Glomerular visceral epithelial cell (primary cell): ENCODE results near the gene RNF19B.
"Not testable (repeated sequence)": the region's sequence is repeated elsewhere in the genome, so short reads cannot be mapped to it uniquely, and the experiment has no call there.

ENCODE experiments used
- DNase-seq: peaks from one replicate; pipeline ENCODE4 v3.0.0-alpha.2; 2016; ENCODE audit errors: extremely low spot score

The RNF19B gene

DNA sequence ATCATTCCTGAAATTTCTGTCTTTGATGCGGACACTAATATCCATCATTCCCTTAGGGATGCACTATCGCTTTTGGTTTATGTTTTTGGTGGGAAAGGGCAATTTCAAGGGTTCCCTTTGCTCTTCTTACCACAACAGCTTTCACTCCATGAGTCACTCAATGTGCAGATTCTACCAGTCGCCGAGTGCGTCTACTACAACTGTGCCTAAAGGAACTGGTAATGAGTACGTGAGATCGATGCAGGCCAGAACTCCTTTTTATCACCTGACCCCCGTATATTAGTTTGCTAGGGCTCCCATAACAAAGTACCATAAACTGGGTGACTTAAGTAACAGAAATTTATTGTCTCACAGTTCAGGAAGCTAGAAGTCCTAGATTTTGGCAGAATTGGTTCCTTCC lies 35.9 kb downstream of the RNF19B start:
- DNase-seq = no peak

GRCh38 chr1:32928285-32928684 lies 36.3 kb downstream of the RNF19B start:
- DNase-seq = no peak

GRCh38 chr1:32927441-32927840 lies 37.2 kb downstream of the RNF19B start:
- no peak for DNase-seq

- no peak for DNase-seq
Measured at GRCh38 chr1:32926562-32926961, 38.0 kb downstream of the RNF19B start.

DNA sequence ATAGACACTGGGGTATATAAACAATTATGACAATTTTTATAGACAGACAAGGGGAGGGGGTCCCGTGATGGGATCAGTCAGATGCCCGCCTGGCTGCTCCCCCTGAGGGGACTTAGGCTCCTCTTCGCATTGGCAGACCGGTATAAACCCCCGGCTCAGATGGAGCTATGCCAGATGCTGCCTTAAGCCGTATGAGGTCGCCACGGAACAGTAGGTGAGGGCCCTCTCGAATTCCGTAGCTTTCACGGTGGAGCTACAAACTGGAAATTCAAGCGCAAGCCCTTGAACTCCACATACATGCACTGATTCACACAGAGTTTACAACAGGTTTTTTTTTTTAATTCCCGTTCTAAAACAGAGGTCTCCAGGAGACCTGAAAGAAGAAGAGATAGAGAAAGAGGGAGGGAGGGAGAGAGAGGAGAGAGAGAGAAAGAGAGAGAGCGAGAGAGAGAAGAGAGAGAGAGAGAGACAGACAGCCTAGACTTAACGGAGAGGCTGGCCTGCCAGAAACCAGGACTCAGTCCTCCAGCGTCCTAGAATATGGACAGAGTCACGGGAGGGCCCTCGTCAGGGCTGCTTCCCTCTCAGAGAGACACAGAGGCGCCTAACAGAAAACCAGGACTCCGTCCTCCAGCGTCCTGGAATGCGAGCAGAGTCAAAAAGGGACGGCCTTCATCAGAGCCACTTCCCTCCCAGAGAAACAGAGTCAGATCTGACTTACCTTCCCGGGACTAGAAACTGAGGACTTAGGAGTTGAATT lies 39.0 kb downstream of the RNF19B start:
- peak; percentile 23 for DNase-seq

GRCh38 chr1:32924881-32925344 lies 39.7 kb downstream of the RNF19B start:
- DNase-seq = no peak

GRCh38 chr1:32920833-32921232 lies 43.8 kb downstream of the RNF19B start:
- no peak for DNase-seq

- DNase-seq = peak; percentile 86
Measured at GRCh38 chr1:32919811-32920733, 44.5 kb downstream of the RNF19B start.

DNA sequence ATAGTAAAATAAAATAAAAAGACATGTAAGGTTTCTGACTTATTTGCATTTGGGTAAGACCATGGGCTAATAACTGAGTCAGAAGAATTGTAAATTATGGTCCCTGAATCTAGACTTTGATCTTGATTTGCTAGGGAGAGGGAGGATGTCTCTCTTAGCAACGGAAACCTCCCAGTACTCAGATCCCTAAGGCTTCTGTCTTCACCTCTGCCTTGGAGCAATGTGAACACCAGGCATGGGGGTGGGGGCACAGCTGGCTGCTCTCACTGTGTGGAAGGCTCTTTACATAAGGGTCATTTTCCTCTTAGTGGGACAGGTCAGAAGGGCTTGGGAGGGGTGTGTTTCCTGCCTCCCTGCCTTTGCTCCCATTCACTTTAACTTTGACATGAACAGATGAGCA lies 46.4 kb downstream of the RNF19B start:
- no peak for DNase-seq

DNA sequence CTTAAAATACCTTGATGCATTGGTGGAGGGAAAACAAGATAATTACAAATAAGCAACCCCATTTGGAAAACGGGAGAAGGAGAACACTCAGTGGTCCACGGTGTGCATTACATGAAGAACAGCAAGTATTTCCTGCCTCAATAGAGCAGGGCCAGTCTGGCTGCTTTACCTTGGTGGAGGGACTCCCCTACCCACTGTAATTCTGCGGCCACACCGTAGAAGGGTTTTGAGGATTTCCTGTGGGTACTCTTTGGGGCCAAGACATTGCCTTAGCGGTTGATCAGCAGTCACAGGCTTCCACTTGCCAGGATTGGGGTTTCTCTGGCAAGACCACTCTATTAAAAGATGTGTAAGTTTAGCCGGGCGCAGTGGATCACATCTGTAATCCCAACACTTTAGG lies 47.1 kb downstream of the RNF19B start:
- no peak for DNase-seq

DNA sequence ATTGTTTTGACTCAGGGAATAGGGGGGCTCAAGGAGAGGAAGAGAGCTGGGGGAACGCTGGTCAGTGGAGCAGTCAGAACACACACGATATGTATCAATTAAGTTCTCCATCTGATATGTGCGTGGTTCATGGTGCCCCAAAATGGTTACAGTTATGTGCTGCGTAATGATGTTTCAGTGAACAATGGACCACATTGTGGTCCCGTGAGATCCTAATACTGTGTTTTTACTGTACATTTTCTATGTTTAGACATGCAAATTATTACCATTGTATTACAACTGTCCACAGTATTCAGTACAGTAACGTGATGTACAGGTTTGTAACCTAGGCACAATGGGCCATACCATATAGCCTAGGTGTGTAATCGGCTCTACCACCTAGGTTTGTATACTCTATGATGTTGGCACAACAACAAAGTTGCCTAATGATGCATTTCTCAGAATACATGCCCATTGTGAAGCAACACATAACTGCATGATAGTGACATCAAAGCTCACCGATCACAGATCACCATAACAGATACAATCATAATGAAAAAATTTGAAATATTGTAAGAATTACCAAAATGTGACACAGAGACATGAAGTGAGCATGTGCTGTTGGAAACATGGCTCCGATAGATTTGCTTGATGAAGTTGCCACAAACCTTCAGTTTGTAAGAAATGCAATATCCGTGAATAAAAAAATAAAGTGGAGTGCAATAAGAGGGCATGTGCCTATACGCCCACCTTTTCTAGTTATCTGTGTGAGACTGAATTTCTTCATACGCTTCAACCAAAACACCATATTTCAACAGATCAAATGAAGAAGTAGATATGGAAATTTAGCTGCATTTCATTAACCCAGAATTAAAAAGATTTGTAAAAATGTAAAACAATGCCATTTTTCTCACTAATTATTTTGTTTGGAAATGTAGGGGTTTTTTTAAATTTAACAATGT lies 48.6 kb downstream of the RNF19B start:
- DNase-seq = no peak

DNA sequence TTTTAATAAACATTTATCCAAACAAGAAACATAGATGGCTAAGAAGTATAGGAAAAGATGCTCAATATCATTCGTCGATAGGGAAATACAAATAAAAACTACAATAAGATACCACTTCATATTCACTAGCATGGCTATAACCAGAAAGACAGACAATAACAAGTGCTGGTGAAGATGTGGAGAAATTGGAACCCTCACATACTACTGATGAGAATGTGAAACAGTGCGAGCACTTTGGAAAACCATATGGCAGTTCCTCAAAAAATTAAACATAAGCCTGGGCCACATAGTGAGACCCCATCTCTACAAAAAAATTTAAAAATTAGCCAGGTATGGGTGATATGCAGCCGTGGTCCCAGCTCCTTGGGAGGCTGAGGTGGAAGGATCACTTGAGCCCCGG lies 54.3 kb downstream of the RNF19B start:
- DNase-seq = no peak

DNA sequence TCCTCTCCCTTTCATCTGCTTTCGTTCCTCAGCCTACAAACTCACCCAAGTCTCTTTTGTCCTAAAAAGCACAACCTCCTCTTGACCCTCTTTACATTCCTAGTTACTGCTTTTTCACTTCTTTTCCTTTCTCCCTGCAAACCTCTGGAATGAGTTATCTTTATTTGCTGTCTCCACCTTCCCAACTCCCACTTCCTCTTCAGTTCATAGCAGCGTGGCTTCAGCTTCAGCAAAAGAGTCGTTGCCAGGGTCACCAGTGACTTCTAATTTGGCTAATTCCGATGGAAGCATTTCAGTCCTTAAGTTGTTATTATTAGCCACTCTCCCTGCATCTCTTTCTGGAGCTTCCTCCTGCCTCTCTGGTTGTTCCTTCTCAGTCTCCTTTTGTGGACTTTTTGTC lies 57.2 kb downstream of the RNF19B start:
- no peak for DNase-seq

DNA sequence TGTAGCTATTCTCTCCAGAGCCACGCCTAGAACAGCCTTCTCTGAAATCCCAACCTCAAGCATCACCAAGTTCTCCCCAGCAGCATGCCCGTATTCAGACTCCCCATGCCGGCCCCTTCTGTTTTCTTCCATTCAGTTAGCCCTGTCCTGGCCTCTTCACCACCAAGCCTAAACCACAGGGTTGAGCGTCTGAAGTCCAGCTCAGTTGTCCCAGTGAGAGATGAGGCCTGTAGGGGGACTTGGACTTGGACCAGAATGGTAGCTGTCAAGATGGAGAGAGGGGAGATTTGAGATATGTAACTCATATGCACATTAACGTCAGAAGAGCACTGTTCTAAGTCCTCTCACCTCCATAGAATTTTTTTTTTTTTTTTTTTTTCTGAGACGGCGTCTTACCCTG lies 58.0 kb downstream of the RNF19B start:
- no peak for DNase-seq

GRCh38 chr1:32905588-32905987 lies 59.0 kb downstream of the RNF19B start:
- DNase-seq = not testable (repeated sequence)

- DNase-seq = no peak
Measured at GRCh38 chr1:32904797-32905196, 59.8 kb downstream of the RNF19B start.

DNA sequence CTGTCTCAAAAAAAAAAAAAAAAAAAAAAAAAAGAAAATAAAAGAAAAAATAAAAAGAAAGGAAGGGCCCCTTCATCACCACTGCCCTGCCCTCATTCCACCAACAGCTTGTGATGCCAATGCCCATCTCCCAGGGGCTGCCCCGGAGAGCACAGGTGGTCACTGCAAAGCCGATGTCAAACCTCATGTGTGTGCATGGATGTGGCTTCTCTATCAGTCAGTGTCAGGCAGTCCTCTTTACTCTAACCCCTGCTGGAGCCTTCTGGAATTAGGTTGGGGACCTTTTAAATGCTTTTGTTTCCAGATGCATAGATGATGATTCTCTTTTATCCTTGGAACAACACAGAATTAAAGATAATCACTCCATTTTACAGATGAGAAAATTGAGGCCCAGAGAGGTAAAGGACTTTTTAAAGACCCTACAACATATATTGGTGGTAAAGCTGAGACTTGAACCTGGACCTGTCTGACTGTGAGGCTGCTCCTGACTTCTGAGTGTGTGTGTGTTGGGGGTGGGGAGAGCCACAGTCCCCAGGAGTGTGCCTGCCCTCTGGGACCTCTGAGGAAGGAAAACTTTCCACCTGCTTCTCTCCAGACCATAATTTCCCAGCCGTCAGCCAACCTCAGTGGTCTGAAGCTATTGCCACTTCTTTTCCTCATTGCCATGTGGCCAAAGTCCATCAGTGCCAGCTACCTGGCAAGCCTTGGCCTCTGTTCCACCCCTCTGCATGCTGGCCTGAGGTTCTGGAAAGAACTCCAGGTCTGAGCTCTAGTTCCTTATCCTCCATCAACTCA lies 60.4 kb downstream of the RNF19B start:
- DNase-seq = no peak

GRCh38 chr1:32902535-32902920 lies 62.1 kb downstream of the RNF19B start:
- no peak for DNase-seq

DNA sequence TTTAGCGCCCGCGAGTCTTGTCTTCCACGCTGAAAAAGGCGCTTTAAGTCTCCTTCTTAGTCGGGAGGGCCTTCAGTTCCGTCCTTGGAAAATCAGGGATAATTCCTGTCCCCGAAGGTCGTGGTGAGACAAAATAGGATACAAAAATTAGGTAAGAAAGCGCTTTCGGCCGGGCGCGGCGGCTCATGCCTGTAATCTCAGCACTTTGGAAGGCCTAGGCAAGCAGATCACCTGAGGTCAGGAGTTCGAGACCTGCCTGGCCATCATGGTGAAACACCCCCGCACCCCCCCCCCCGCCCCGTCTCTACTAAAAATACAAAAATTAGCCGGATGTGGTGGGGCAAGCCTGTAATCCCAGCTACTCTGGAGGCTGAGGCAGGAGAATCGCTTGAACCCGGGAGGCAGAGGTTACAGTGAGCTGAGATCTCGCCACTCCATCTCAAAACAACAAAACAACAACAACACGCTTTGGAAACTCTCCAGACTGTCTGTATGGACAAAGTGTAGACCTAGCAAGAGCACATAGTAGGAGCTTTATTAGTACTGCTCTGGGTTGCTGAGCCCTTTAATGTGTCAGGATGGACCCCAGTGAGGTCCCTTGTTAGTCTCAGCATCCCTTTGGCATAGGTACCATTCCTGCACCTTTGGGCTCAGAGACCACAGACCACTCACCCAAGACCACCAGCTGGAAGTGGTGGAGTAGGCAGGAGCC lies 62.6 kb downstream of the RNF19B start:
- no peak for DNase-seq
